K562 (cell line): ENCODE data around the gene C2CD2. TPM values are rescaled to one million over a fixed set of nuclear protein-coding genes. Genes with fewer than 3 reads are reported as not detected.

Source experiments
- ATAC-seq: fragments of 200-7000 bp; cut with Tn5 transposase; 3 replicates; pipeline ENCODE4 v1.9.1; 2020; ENCODE audit warnings: moderate library complexity
- BruUV-seq: library from RNA; stranded (reverse); fragments of 400-500 nt; replicated peaks from 2 replicates; lab custom pipeline; 2021; lab: Mats Ljungman, UMichigan
- CTCF ChIA-PET: fragments of 300-600 bp; formaldehyde crosslinking; extraction: SDS; loops from one replicate; lab custom pipeline; 2021; ENCODE audit warnings: low intra/inter-chr PET ratio; lab: Yijun Ruan, JAX
- POLR2A ChIA-PET: fragments of 300-600, 350-650 bp; sonication (Branson Sonifier 250); formaldehyde crosslinking; extraction: SDS; loops from one replicate; lab custom pipeline; 2021; ENCODE audit warnings: antibody characterized with exemption, inconsistent platforms; lab: Yijun Ruan, JAX
- DNase-seq, 4 experiments: peaks; one replicate each; pipeline versions ENCODE4 v3.0.0 to v3.0.0-alpha.2; 2011 to 2018; ENCODE audit warnings: low spot score in 3 of 4, mixed read lengths in 3 of 4; ENCODE audit errors: extremely low read depth in 1 of 4
- FAIRE-seq: peaks from 2 replicates; lab custom pipeline; 2011; peaks lifted over from hg19 to GRCh38; lab: Jason Lieb, UNC
- H2AFZ ChIP-seq: 2 replicates; pipeline ENCODE4 v1.6.0; 2011; ENCODE audit warnings: low read depth, low read length, control low read depth, inconsistent platforms
- H3K27ac ChIP-seq: fragments of 200-600 bp; 3 replicates; pipeline ENCODE4 v1.8.0; 2011; ENCODE audit warnings: low read depth, mild to moderate bottlenecking, control low read depth, inconsistent platforms, low read length, moderate library complexity, mixed read lengths; ENCODE audit errors: extremely low read depth
- H3K27me3 ChIP-seq, 2 experiments: fragments of 300-600 bp in 1 of 2; 2 replicates in 1 of 2; 3 replicates in 1 of 2; pipeline versions ENCODE4 v1.6.0 to v1.8.0; 2011; ENCODE audit warnings: inconsistent platforms in 2 of 2, low read length in 2 of 2, mild to moderate bottlenecking in 1 of 2, mixed read lengths in 1 of 2, moderate library complexity in 1 of 2; ENCODE audit not compliant: control insufficient read depth in 2 of 2, insufficient read depth in 2 of 2
- H3K36me3 ChIP-seq: fragments of 300-600 bp; 3 replicates; pipeline ENCODE4 v1.8.0; 2011; ENCODE audit warnings: mild to moderate bottlenecking, low read length, inconsistent platforms; ENCODE audit not compliant: control insufficient read depth, insufficient read depth
- H3K4me1 ChIP-seq, 2 experiments: fragments of 200-600 bp in 1 of 2; replicated peaks in 1 of 2; 2 replicates in 1 of 2; 3 replicates in 1 of 2; pipeline versions ENCODE4 v1.5.1 to v1.8.0; 2011; ENCODE audit warnings: inconsistent platforms in 2 of 2, low read length in 2 of 2, mild to moderate bottlenecking in 1 of 2, mixed read lengths in 1 of 2, moderate library complexity in 1 of 2; ENCODE audit not compliant: control insufficient read depth in 2 of 2, insufficient read depth in 2 of 2
- H3K4me2 ChIP-seq: 2 replicates; pipeline ENCODE4 v1.6.1; 2011; ENCODE audit warnings: low read length, control low read depth, inconsistent platforms, mixed read lengths; ENCODE audit not compliant: insufficient read depth
- H3K4me3 ChIP-seq: fragments of 200-600 bp; sonication (generic), shearing (Covaris generic); 2 replicates; pipeline ENCODE4 v1.5.1; 2016; ENCODE audit warnings: control low read depth, inconsistent platforms
- H3K79me2 ChIP-seq: fragments of 200-600 bp; 3 replicates; pipeline ENCODE4 v1.8.0; 2011; ENCODE audit warnings: low read length, inconsistent platforms; ENCODE audit not compliant: control insufficient read depth, insufficient read depth
- H3K9ac ChIP-seq, 2 experiments: 2 replicates each; pipeline versions ENCODE4 v1.6.0 to v1.6.1; 2011; ENCODE audit warnings: low read depth in 2 of 2, low read length in 2 of 2, control low read depth in 1 of 2, inconsistent platforms in 1 of 2, mild to moderate bottlenecking in 1 of 2, mixed read lengths in 1 of 2; ENCODE audit not compliant: insufficient read depth in 1 of 2
- H3K9me1 ChIP-seq: one replicate; pipeline ENCODE4 v1.6.0; 2011; ENCODE audit warnings: inconsistent platforms, mild to moderate bottlenecking, low read length, moderate library complexity; ENCODE audit not compliant: control insufficient read depth, insufficient read depth
- H3K9me3 ChIP-seq: replicated peaks from 2 replicates; pipeline ENCODE4 v1.5.1; 2011; ENCODE audit warnings: low read depth, low read length, inconsistent platforms; ENCODE audit not compliant: control insufficient read depth, insufficient read depth
- H4K20me1 ChIP-seq: replicated peaks from 2 replicates; pipeline ENCODE4 v1.6.1; 2011; ENCODE audit warnings: low read length, inconsistent platforms, mixed read lengths; ENCODE audit not compliant: control insufficient read depth, insufficient read depth
- BACH1 ChIP-seq: fragments of 200-800 bp; sonication (Bioruptor generic); IDR thresholded peaks from 2 replicates; pipeline ENCODE4 v1.6.1; 2016; ENCODE audit warnings: missing genetic modification characterization, missing compliant biosample characterization
- DMBX1 ChIP-seq: fragments of 250-450 bp; sonication (Bioruptor Pico); IDR thresholded peaks from 2 replicates; pipeline ENCODE4 v1.8.0; 2022; ENCODE audit warnings: inconsistent platforms, mild to moderate bottlenecking, moderate library complexity, borderline replicate concordance
- HMG20A ChIP-seq: fragments of 450-650 bp; formaldehyde crosslinking; conservative IDR thresholded peaks from 2 replicates; pipeline ENCODE4 v1.4.0; 2020; ENCODE audit warnings: mild to moderate bottlenecking, mixed read lengths
- HNRNPK ChIP-seq: fragments of 200-400 bp; formaldehyde crosslinking; IDR thresholded peaks from one replicate; pipeline ENCODE4 v1.6.1; 2018; ENCODE audit warnings: mild to moderate bottlenecking, low read depth, low read length; ENCODE audit not compliant: poor library complexity, severe bottlenecking
- KLF16 ChIP-seq: IDR thresholded peaks from 2 replicates; pipeline ENCODE4 v1.6.1; 2016; ENCODE audit warnings: antibody characterized with exemption
- MBD2 ChIP-seq: sonication (generic); IDR thresholded peaks from 2 replicates; pipeline ENCODE4 v1.6.1; 2016; ENCODE audit warnings: low read depth, borderline replicate concordance
- PRPF4 ChIP-seq: fragments of 200-400 bp; formaldehyde crosslinking; IDR thresholded peaks from one replicate; pipeline ENCODE4 v1.6.1; 2017; ENCODE audit warnings: low read length, low read depth, mild to moderate bottlenecking; ENCODE audit not compliant: insufficient read depth, poor library complexity, severe bottlenecking
- RFX1 ChIP-seq: fragments of 450-650 bp; IDR thresholded peaks from 2 replicates; pipeline ENCODE4 v1.6.1; 2016; ENCODE audit warnings: mild to moderate bottlenecking, moderate library complexity
- TCF7L2 ChIP-seq: fragments of 150-350 bp; IDR thresholded peaks from 2 replicates; pipeline ENCODE4 v1.6.1; 2016; ENCODE audit warnings: low read depth, mild to moderate bottlenecking, low read length, moderate library complexity
- WGBS: fragments of 100-300 bp; shearing (Covaris generic); methylation state at CpG from one replicate; pipeline ENCODE4 v1.1.6; 2016; ENCODE audit warnings: low coverage, mixed read lengths; ENCODE audit not compliant: insufficient coverage; ENCODE audit errors: missing lambda C conversion rate; 5-methylcytosine and 5-hydroxymethylcytosine counted together
- in situ Hi-C: fragments of 300-500 bp; cut with MboI; formaldehyde crosslinking; loops from 4 replicates; pipeline ENCODE4 v1.15.0; 2018; ENCODE audit warnings: inconsistent platforms, mixed read lengths
- intact Hi-C: fragments of 100-400 bp; cut with micrococcal nuclease; formaldehyde crosslinking; loops from 2 replicates; pipeline ENCODE4 v1.14.2; 2022
- polyA plus RNA-seq, 8 experiments: library from polyadenylated mRNA; depleted of rRNA in 4 of 8; stranded (reverse) in 5 of 8; unstranded in 3 of 8; fragments of >200 nt; fragmentation: Nextera tagmentation in 2 of 8; fragmentation: Illumina TruSeq in 1 of 8; extraction: Ambion mirVana in 2 of 8; extraction: Trizol in 1 of 8; gene quantifications; 2 replicates each; pipeline versions ENCODE4 v1.2.1 to v1.2.3, GENCODE V29; 2011 to 2014; ENCODE audit warnings: inconsistent platforms in 1 of 8, missing spikeins in 1 of 8
- total RNA-seq, 7 experiments: library from RNA; depleted of rRNA in 6 of 7; stranded (reverse); fragments of >200 nt in 6 of 7; fragmentation: Illumina TruSeq in 2 of 7; extraction: Trizol in 2 of 7; gene quantifications; 2 replicates each; pipeline versions ENCODE4 v1.2.1 to v1.2.3, GENCODE V29; 2011 to 2021; ENCODE audit warnings: low replicate concordance in 1 of 7
- TF ChIP-seq, protein P1 (sequence below): fragments of 200-800 bp; sonication (Bioruptor generic); IDR thresholded peaks from 2 replicates; pipeline ENCODE4 v1.6.1; 2016; ENCODE audit warnings: missing genetic modification characterization, missing compliant biosample characterization
- TF ChIP-seq, protein P2 (sequence below): fragments of 450-650 bp; IDR thresholded peaks from 2 replicates; pipeline ENCODE4 v1.6.1; 2017; ENCODE audit warnings: antibody characterized with exemption, mild to moderate bottlenecking
- TF ChIP-seq, protein P3 (sequence below): fragments of 450-650 bp; IDR thresholded peaks from 2 replicates; pipeline ENCODE4 v1.6.1; 2017; ENCODE audit warnings: mild to moderate bottlenecking, moderate library complexity

Gene C2CD2
- total and polyA plus RNA-seq, 9 of the 15 experiments (the other 6 are each of a cell fraction or from before 2014, with no cell fraction given): 1.3 to 21.6 (median 12.1) TPM

DNA sequence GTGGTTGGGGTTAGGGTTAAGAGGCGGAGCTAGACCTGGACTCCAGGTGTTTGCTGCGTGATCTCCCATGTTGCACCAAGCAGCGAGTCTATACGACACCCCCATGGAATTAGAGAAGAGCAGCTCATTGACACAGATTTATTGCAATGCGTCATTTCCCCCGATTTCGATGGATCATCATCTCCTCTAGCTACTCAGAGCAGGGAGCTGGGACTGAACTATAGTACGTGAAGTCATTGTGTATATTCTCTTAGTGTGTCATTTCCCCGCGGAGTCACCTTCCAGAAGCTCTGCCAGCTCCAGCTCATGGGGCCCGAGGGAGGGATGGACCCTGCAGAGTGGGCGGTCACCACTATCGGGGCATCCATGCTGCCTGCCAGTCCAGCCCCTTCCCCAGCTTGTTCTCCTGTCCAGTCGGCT lies 7.5 kb upstream of the C2CD2 start:
- Histone ChIP-seq H3K9me1 (no peaks in the 10 kb centered on the region), H2AFZ (no peak overlapping the region), H3K4me3 (no peak overlapping the region), H4K20me1 (no peaks in the 10 kb centered on the region), H3K9me3 (no peaks in the 10 kb centered on the region), H3K4me2 (no peak overlapping the region; the same call in 1 of the 2 replicates), H3K27ac (no peak overlapping the region), H3K36me3 (no peaks in the 10 kb centered on the region), H3K4me1 (peaks cover 19 to 27% of the 10 kb centered on the region in 2 experiments), H3K9ac (no peak overlapping the region; a peak in 1 of 4 replicates), H3K27me3 (peaks cover 36 to 53% of the 10 kb centered on the region in 2 experiments), H3K79me2 (no peaks in the 10 kb centered on the region)
- intact Hi-C loops (no loop called here), in situ Hi-C loops (no loop called here)
- WGBS: 21% methylated on average over 14 of the region's 14 CpGs
- ATAC-seq (no peak), DNase-seq (no peak), FAIRE-seq (no peak)
- ChIA-PET POLR2A (interaction anchor here (0.6 to 1.3 kb wide), 4 partner anchors 9 to 70 kb away, joined by 3 to 4 read pairs (median 4); no protein-coding TSS in a partner anchor), CTCF (no interaction called here)
- no TSS peak for BruUV-seq
- TF ChIP-seq RFX1 (no peak), HMG20A (CRISPR knock-in tag) (no peak), BACH1 (tag) (no peak), DMBX1 (CRISPR knock-in tag) (no peak), HNRNPK (no peak), KLF16 (no peak), PRPF4 (no peak), TCF7L2 (no peak), MBD2 (no peak)
- TF ChIP-seq, protein P1, sequence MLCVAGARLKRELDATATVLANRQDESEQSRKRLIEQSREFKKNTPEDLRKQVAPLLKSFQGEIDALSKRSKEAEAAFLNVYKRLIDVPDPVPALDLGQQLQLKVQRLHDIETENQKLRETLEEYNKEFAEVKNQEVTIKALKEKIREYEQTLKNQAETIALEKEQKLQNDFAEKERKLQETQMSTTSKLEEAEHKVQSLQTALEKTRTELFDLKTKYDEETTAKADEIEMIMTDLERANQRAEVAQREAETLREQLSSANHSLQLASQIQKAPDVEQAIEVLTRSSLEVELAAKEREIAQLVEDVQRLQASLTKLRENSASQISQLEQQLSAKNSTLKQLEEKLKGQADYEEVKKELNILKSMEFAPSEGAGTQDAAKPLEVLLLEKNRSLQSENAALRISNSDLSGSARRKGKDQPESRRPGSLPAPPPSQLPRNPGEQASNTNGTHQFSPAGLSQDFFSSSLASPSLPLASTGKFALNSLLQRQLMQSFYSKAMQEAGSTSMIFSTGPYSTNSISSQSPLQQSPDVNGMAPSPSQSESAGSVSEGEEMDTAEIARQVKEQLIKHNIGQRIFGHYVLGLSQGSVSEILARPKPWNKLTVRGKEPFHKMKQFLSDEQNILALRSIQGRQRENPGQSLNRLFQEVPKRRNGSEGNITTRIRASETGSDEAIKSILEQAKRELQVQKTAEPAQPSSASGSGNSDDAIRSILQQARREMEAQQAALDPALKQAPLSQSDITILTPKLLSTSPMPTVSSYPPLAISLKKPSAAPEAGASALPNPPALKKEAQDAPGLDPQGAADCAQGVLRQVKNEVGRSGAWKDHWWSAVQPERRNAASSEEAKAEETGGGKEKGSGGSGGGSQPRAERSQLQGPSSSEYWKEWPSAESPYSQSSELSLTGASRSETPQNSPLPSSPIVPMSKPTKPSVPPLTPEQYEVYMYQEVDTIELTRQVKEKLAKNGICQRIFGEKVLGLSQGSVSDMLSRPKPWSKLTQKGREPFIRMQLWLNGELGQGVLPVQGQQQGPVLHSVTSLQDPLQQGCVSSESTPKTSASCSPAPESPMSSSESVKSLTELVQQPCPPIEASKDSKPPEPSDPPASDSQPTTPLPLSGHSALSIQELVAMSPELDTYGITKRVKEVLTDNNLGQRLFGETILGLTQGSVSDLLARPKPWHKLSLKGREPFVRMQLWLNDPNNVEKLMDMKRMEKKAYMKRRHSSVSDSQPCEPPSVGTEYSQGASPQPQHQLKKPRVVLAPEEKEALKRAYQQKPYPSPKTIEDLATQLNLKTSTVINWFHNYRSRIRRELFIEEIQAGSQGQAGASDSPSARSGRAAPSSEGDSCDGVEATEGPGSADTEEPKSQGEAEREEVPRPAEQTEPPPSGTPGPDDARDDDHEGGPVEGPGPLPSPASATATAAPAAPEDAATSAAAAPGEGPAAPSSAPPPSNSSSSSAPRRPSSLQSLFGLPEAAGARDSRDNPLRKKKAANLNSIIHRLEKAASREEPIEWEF (CRISPR knock-in tag): no peak
- TF ChIP-seq, protein P2, sequence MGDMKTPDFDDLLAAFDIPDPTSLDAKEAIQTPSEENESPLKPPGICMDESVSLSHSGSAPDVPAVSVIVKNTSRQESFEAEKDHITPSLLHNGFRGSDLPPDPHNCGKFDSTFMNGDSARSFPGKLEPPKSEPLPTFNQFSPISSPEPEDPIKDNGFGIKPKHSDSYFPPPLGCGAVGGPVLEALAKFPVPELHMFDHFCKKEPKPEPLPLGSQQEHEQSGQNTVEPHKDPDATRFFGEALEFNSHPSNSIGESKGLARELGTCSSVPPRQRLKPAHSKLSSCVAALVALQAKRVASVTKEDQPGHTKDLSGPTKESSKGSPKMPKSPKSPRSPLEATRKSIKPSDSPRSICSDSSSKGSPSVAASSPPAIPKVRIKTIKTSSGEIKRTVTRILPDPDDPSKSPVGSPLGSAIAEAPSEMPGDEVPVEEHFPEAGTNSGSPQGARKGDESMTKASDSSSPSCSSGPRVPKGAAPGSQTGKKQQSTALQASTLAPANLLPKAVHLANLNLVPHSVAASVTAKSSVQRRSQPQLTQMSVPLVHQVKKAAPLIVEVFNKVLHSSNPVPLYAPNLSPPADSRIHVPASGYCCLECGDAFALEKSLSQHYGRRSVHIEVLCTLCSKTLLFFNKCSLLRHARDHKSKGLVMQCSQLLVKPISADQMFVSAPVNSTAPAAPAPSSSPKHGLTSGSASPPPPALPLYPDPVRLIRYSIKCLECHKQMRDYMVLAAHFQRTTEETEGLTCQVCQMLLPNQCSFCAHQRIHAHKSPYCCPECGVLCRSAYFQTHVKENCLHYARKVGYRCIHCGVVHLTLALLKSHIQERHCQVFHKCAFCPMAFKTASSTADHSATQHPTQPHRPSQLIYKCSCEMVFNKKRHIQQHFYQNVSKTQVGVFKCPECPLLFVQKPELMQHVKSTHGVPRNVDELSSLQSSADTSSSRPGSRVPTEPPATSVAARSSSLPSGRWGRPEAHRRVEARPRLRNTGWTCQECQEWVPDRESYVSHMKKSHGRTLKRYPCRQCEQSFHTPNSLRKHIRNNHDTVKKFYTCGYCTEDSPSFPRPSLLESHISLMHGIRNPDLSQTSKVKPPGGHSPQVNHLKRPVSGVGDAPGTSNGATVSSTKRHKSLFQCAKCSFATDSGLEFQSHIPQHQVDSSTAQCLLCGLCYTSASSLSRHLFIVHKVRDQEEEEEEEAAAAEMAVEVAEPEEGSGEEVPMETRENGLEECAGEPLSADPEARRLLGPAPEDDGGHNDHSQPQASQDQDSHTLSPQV: no peak
- TF ChIP-seq, protein P3, sequence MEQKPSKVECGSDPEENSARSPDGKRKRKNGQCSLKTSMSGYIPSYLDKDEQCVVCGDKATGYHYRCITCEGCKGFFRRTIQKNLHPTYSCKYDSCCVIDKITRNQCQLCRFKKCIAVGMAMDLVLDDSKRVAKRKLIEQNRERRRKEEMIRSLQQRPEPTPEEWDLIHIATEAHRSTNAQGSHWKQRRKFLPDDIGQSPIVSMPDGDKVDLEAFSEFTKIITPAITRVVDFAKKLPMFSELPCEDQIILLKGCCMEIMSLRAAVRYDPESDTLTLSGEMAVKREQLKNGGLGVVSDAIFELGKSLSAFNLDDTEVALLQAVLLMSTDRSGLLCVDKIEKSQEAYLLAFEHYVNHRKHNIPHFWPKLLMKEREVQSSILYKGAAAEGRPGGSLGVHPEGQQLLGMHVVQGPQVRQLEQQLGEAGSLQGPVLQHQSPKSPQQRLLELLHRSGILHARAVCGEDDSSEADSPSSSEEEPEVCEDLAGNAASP: no peak
